ENCODE data around the gene TMEM135. TPM values are rescaled to one million over a fixed set of nuclear protein-coding genes. Genes with fewer than 3 reads are reported as not detected.

TMEM135 gene
- total RNA-seq, 1 donor = 35.8 TPM

- Histone ChIP-seq H3K79me2 (ENCODE audit: insufficient read depth, low read length) (no peaks in the 10 kb centered on the region), H3K27me3 (ENCODE audit: insufficient read depth, low read length) (no peaks in the 10 kb centered on the region), H3K4me2 (ENCODE audit: insufficient read depth, low read length) (no peak overlapping the region), H3K4me3 (ENCODE audit: insufficient read depth, low read length) (no peak overlapping the region), H2AFZ (ENCODE audit: low read length) (no peak overlapping the region), H3K27ac (ENCODE audit: low read depth, low read length) (no peak overlapping the region), H3K9me3 (ENCODE audit: low read depth, low read length) (no peaks in the 10 kb centered on the region), H3K36me3 (ENCODE audit: insufficient read depth, low read length) (no peaks in the 10 kb centered on the region), H4K20me1 (ENCODE audit: insufficient read depth, low read length) (no peaks in the 10 kb centered on the region), H3K4me1 (ENCODE audit: insufficient read depth, low read length) (no peaks in the 10 kb centered on the region)
- TF ChIP-seq CTCF (IDR thresholded peaks at IDR 0.05; ENCODE audit: extremely low read depth, low read depth, low read length) = no peak
- DNase-seq (ENCODE audit: insufficient read length, low spot score, missing footprints) = no peak
Observed at GRCh38 chr11:87190071-87190470, 152.3 kb downstream of the TMEM135 start.

DNA sequence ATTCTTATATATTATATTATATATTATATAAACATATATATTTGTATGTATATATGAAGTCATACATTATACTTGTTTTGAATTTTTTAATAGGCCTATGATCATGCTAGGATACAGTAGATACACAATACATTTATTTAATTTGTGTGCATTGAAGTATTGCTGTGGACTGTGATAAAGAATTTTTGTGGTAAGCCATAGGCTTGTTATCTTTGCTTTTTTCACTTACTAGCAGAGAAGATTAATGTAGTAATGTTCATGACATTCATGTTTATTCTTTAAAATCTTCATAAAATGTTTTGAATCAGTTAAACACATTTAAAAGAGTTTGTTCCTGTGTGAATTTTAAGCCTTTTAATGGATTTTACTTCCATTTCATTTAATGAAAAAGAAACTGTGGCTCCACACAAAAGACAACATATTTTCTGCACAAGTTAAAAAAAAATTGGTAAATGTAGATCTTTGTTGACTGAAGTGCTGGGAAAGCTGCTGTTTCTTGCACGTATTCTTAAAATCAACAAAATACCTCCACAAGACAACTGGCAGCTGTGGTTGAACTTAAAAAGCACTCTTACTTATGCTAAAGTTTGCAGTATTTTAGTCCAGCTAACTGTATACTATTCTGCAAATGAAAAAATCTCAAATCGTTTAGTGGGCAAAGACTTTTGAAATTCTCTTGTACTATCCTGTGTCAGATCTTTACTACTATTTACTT is 156.2 kb downstream of the TMEM135 start:
- Histone ChIP-seq H3K27ac (ENCODE audit: low read depth, low read length) (no peak overlapping the region), H3K4me1 (ENCODE audit: insufficient read depth, low read length) (no peaks in the 10 kb centered on the region), H3K9me3 (ENCODE audit: low read depth, low read length) (no peaks in the 10 kb centered on the region), H3K36me3 (ENCODE audit: insufficient read depth, low read length) (no peaks in the 10 kb centered on the region), H3K4me3 (ENCODE audit: insufficient read depth, low read length) (no peak overlapping the region), H3K79me2 (ENCODE audit: insufficient read depth, low read length) (no peaks in the 10 kb centered on the region), H4K20me1 (ENCODE audit: insufficient read depth, low read length) (no peaks in the 10 kb centered on the region), H2AFZ (ENCODE audit: low read length) (no peak overlapping the region), H3K4me2 (ENCODE audit: insufficient read depth, low read length) (no peak overlapping the region), H3K27me3 (ENCODE audit: insufficient read depth, low read length) (no peaks in the 10 kb centered on the region)
- DNase-seq (ENCODE audit: insufficient read length, low spot score, missing footprints) = no peak
- no peak for TF ChIP-seq CTCF (IDR thresholded peaks at IDR 0.05; ENCODE audit: extremely low read depth, low read depth, low read length)

DNA sequence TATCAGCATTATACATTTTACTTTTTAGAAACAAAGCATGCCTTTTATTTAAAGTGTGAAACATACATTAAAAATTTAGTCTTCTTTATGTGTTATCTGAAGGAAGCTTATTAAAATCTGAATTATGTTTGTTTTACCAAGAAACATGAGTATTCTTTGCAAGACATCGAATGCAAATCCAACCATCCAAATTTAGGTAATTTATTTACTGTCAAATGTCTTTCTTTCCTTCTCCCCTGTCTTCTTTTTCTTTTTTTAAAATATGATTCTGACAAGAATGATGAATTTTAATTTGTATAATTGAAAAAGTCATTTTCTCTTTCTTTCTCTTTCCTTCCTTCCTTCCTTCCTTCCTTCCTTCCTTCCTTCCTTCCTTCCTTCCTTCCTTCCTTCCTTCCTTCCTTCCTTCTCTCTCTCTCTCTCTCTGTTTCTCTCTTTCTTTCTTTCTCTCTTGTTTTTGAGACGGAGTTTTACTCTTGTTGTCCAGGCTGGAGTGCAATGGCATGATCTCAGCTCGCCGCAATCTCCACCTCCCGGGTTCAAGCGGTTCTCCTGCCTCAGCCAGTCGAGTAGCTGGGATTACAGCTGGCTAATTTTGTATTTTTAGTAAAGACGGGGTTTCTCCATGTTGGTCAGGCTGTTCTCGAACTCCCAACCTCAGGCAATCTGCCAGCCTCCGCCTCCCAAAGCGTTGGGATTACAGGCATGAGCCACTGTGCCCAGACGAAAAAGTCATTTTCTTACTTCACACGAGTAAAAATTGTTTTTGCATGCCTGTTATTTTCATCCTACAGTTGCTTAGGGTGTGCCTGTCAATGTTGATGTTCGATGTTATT is 157.5 kb downstream of the TMEM135 start:
- Histone ChIP-seq H3K36me3 (ENCODE audit: insufficient read depth, low read length) (no peaks in the 10 kb centered on the region), H3K4me3 (ENCODE audit: insufficient read depth, low read length) (no peak overlapping the region), H3K79me2 (ENCODE audit: insufficient read depth, low read length) (no peaks in the 10 kb centered on the region), H3K4me1 (ENCODE audit: insufficient read depth, low read length) (no peaks in the 10 kb centered on the region), H3K4me2 (ENCODE audit: insufficient read depth, low read length) (no peak overlapping the region), H2AFZ (ENCODE audit: low read length) (no peak overlapping the region), H3K27ac (ENCODE audit: low read depth, low read length) (no peak overlapping the region), H4K20me1 (ENCODE audit: insufficient read depth, low read length) (no peaks in the 10 kb centered on the region), H3K27me3 (ENCODE audit: insufficient read depth, low read length) (no peaks in the 10 kb centered on the region), H3K9me3 (ENCODE audit: low read depth, low read length) (no peaks in the 10 kb centered on the region)
- DNase-seq (ENCODE audit: insufficient read length, low spot score, missing footprints) = no peak
- no peak for TF ChIP-seq CTCF (IDR thresholded peaks at IDR 0.05; ENCODE audit: extremely low read depth, low read depth, low read length)

GRCh38 chr11:87198266-87198881 is 160.6 kb downstream of the TMEM135 start:
- Histone ChIP-seq H3K27ac (ENCODE audit: low read depth, low read length) (no peak overlapping the region), H3K4me1 (ENCODE audit: insufficient read depth, low read length) (no peaks in the 10 kb centered on the region), H3K9me3 (ENCODE audit: low read depth, low read length) (no peaks in the 10 kb centered on the region), H3K36me3 (ENCODE audit: insufficient read depth, low read length) (no peaks in the 10 kb centered on the region), H3K79me2 (ENCODE audit: insufficient read depth, low read length) (no peaks in the 10 kb centered on the region), H3K4me3 (ENCODE audit: insufficient read depth, low read length) (no peak overlapping the region), H2AFZ (ENCODE audit: low read length) (no peak overlapping the region), H4K20me1 (ENCODE audit: insufficient read depth, low read length) (no peaks in the 10 kb centered on the region), H3K27me3 (ENCODE audit: insufficient read depth, low read length) (no peaks in the 10 kb centered on the region), H3K4me2 (ENCODE audit: insufficient read depth, low read length) (no peak overlapping the region)
- no peak for TF ChIP-seq CTCF (IDR thresholded peaks at IDR 0.05; ENCODE audit: extremely low read depth, low read depth, low read length)
- DNase-seq (ENCODE audit: insufficient read length, low spot score, missing footprints) = no peak

Measured in osteoblast (primary cell).